Ovary (tissue), 9 donors: ENCODE data around the gene UGT1A5. TPM values are rescaled to one million over a fixed set of nuclear protein-coding genes. Genes with fewer than 3 reads are reported as not detected.

ENCODE experiments used
- DNase-seq, 5 donors: peaks; one replicate each; pipeline ENCODE4 v3.0.0-alpha.2; 2019 to 2020
- H3K27ac ChIP-seq, 2 donors: fragments of 200-600 bp; one replicate each; pipeline versions ENCODE4 v1.5.1 to v1.8.0; 2019 to 2022
- H3K27me3 ChIP-seq: fragments of 200-600 bp; one replicate; pipeline ENCODE4 v1.8.0; 2022
- H3K36me3 ChIP-seq: fragments of 200-600 bp; sonication (generic); one replicate; pipeline ENCODE4 v1.5.1; 2019
- H3K4me1 ChIP-seq: one replicate; pipeline ENCODE4 v1.8.1; 2013; ENCODE audit warnings: mild to moderate bottlenecking, moderate library complexity; ENCODE audit not compliant: insufficient read depth
- H3K4me3 ChIP-seq: fragments of 200-600 bp; sonication (generic); one replicate; pipeline ENCODE4 v1.5.1; 2017
- H3K9me3 ChIP-seq, 2 donors: fragments of 200-600 bp in 1 of 2; sonication (generic) in 1 of 2; one replicate each; pipeline versions ENCODE4 v1.5.1 to v1.8.1; 2013 to 2019; ENCODE audit warnings: mild to moderate bottlenecking in 1 of 2, moderate library complexity in 1 of 2
- CTCF ChIP-seq, 3 donors: fragments of 450-650 bp in 2 of 3; fragments of 200-600 bp in 1 of 3; IDR thresholded peaks; one replicate each; pipeline versions ENCODE4 v1.5.1 to v1.8.0; 2016 to 2022; ENCODE audit warnings: antibody characterized with exemption in 3 of 3, mild to moderate bottlenecking in 1 of 3
- EP300 ChIP-seq: sonication (generic); formaldehyde crosslinking; IDR thresholded peaks from one replicate; pipeline ENCODE4 v1.6.1; 2017; ENCODE audit warnings: antibody characterized with exemption
- POLR2A ChIP-seq: fragments of 450-650 bp; IDR thresholded peaks from one replicate; pipeline ENCODE4 v1.6.1; 2017; ENCODE audit warnings: antibody characterized with exemption, mild to moderate bottlenecking, moderate library complexity
- WGBS, 3 donors: extraction: QIAGEN DNeasy Blood & Tissue Kit in 1 of 3; methylation state at CpG; one replicate each; pipeline versions ENCODE4 v1.1.5 to v1.1.7; 2013 to 2017; 5-methylcytosine and 5-hydroxymethylcytosine counted together
- intact Hi-C, 4 donors: fragments of 100-400 bp; cut with DNase I; formaldehyde crosslinking; loops; one replicate each; pipeline versions ENCODE4 v1.11.0 to v1.15.1; 2022 to 2023
- polyA plus RNA-seq, 2 donors: library from polyadenylated mRNA; stranded (reverse); fragments of 200-250 nt in 1 of 2; fragments of 350-450 nt in 1 of 2; fragmentation: Illumina TruSeq in 1 of 2; extraction: RNeasy Lipid Tissue Mini Kit (QIAGEN cat#74804) in 1 of 2; gene quantifications; one replicate each; pipeline ENCODE4 v1.2.3, GENCODE V29; 2013 to 2014
- total RNA-seq, 7 donors: library from RNA; depleted of rRNA in 2 of 7; stranded (reverse); fragments of >200 nt in 2 of 7; fragmentation: NEBNext Ultra II Directional in 3 of 7; extraction: Animal tissue kit (Norgen Biotek cat#: 25700) in 3 of 7; gene quantifications; one replicate each; pipeline versions ENCODE4 v1.1.0 to v1.2.4, GENCODE V29; 2016 to 2023
- donor health status: DM: no; HTN: no; CAD: no; lungs with moderate emphysema.
- donor health status: DM: no; HTN: no; CAD: no.
- donor health status: Bipolar disorder and iron deficiency.
- donor health status: DM: yes; HTN: yes; CAD: no.
- donor health status: DM: no; HTN: no; CAD: no.
- donor health status: DM: yes; HTN: yes; CAD: no.

UGT1A5 gene
- total and polyA plus RNA-seq, 9 donors, result not detected

DNA sequence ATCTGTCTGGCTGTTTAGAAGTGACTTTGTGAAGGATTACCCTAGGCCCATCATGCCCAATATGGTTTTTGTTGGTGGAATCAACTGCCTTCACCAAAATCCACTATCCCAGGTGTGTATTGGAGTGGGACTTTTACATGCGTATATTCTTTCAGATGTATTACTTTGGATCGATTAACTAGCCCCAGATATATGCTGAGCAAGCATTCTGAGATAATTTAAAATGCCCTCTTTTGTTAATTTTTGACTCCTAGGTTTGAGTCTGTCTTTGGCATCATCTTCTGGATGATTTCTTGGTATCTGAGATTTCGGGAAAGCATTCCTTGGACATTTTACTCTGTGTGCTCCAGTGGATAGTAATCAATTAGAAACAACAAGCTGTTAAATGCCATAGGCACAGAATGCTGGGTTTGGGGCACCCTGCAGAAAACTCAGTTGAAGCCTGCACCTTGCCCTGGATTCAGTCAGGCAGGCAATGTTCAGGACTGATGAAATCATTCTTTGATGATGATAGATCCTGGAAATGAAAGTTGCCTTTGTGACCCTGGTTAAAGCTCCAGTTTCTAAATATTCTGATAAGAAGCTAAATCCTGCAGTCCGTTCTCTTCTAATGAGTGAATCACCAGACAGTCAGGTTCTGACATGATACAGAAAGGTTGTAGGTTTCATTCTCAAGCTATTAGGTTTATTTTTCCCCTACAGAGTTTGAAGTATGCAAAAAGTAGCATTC lies 48.5 kb downstream of the UGT1A5 start:
- 72 to 82% (median 72%) methylated on average over 4 of the region's 4 CpGs for WGBS, 3 donors

DNA sequence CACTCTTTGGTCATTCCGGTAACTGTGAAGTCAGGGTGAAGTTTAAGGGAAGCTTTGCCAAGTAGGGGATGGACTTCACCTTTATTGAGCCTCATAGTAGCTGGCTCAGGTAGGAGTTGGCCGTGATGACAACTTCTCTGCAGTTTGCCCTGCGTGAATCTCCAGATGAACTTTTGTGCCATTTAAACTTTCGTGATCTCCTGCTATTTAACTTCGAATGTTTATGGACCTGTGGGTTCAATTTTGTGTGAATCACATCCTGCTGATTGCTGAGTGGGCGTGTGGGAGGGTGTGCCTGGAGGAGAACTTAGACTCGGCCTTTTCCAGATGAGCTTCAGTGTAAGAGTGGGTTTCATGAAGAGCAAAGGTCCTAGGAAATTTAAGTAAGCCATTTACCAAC lies 51.6 kb downstream of the UGT1A5 start:
- no peak overlapping the region for H3K4me3 ChIP-seq
- H3K9me3 ChIP-seq, result no peaks in the 10 kb centered on the region
- no peaks in the 10 kb centered on the region for H3K4me1 ChIP-seq
- intact Hi-C loops, result no loop called here
- no peaks in the 10 kb centered on the region for H3K27me3 ChIP-seq
- TF ChIP-seq POLR2A (no peak), EP300 (no peak), CTCF (IDR thresholded peaks at IDR 0.05) (no peak)
- H3K27ac ChIP-seq, result no peak overlapping the region
- 50 to 65% (median 57%) methylated on average over 7 of the region's 7 CpGs for WGBS, 3 donors
- no peak for DNase-seq
- no peaks in the 10 kb centered on the region for H3K36me3 ChIP-seq

More for the DNA sequence above, 48.5 kb downstream of the UGT1A5 start:
- H3K27ac ChIP-seq, result no peak overlapping the region
- no peaks in the 10 kb centered on the region for H3K27me3 ChIP-seq
- no peaks in the 10 kb centered on the region for H3K36me3 ChIP-seq
- DNase-seq, result no peak
- intact Hi-C loops, result no loop called here
- H3K4me3 ChIP-seq, result no peak overlapping the region
- TF ChIP-seq CTCF (IDR thresholded peaks at IDR 0.05) (no peak), POLR2A (no peak), EP300 (no peak)
- H3K9me3 ChIP-seq, result no peaks in the 10 kb centered on the region
- H3K4me1 ChIP-seq, result no peaks in the 10 kb centered on the region

DNA sequence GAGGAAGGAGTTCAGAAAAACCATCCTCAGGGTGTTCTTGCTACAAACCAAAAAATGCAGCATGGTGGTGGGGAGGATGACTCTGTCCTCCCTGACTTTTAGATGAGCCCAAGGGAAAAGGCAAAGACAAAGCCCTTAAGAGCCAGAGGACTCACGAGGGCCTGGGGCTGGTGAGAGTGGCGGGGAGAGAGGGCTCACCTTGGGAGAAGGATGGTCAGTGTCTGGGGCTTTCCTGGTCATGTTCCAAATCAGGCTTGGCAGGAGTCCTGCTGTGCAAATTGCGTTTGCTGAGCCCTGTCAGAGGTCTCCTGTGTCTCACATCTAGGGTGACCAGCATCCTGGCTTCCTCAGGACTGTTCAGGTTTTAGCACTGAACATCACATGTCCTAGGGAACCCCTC lies 52.1 kb downstream of the UGT1A5 start:
- Histone ChIP-seq H3K27me3 (no peaks in the 10 kb centered on the region), H3K9me3 (no peaks in the 10 kb centered on the region), H3K4me1 (no peaks in the 10 kb centered on the region), H3K27ac (no peak overlapping the region), H3K36me3 (no peaks in the 10 kb centered on the region), H3K4me3 (no peak overlapping the region)
- intact Hi-C loops, result no loop called here
- WGBS, 3 donors, result 24 to 54% (median 37%) methylated on average over 3 of the region's 3 CpGs
- no peak for DNase-seq
- no peak for TF ChIP-seq EP300
- TF ChIP-seq POLR2A, result no peak
- no peak for TF ChIP-seq CTCF (IDR thresholded peaks at IDR 0.05)

- whole genome bisulfite sequencing, 3 donors, result 62 to 87% (median 72%) methylated on average over 4 of the region's 4 CpGs
- TF ChIP-seq EP300 (no peak), CTCF (IDR thresholded peaks at IDR 0.05) (no peak), POLR2A (no peak)
- Histone ChIP-seq H3K4me3 (no peak overlapping the region), H3K36me3 (no peaks in the 10 kb centered on the region), H3K9me3 (no peaks in the 10 kb centered on the region), H3K27me3 (no peaks in the 10 kb centered on the region), H3K27ac (no peak overlapping the region), H3K4me1 (no peaks in the 10 kb centered on the region)
- no peak for DNase-seq
- intact Hi-C loops, result no loop called here
These were observed 53.7 kb downstream of the UGT1A5 start for GRCh38 chr2:233766416-233766815.
